HepG2 (cell line): Measurements from ENCODE around the gene NOM1. TPM values are rescaled to one million over a fixed set of nuclear protein-coding genes. Genes with fewer than 3 reads are reported as not detected.

Source experiments
- GTF2F1 ChIP-seq: fragments of 150-350 bp; IDR thresholded peaks from 2 replicates; pipeline ENCODE4 v1.6.1; 2014; ENCODE audit warnings: low read length
- HMG20A ChIP-seq: IDR thresholded peaks from 2 replicates; pipeline ENCODE4 v1.6.1; 2016; ENCODE audit warnings: borderline replicate concordance
- ISL2 ChIP-seq: sonication (generic); formaldehyde crosslinking; IDR thresholded peaks from 2 replicates; pipeline ENCODE4 v1.5.0; 2020; ENCODE audit warnings: missing genetic modification reagents
- JUN ChIP-seq: sonication (generic); formaldehyde crosslinking; IDR thresholded peaks from 2 replicates; pipeline ENCODE4 v1.4.0; 2020; ENCODE audit warnings: mild to moderate bottlenecking, missing genetic modification reagents
- MEF2D ChIP-seq: sonication (generic); formaldehyde crosslinking; IDR thresholded peaks from 2 replicates; pipeline ENCODE4 v1.5.1; 2020; ENCODE audit warnings: mild to moderate bottlenecking, missing genetic modification reagents
- MEIS1 ChIP-seq: sonication (generic); formaldehyde crosslinking; IDR thresholded peaks from 2 replicates; pipeline ENCODE4 v1.9.0; 2021; ENCODE audit warnings: mild to moderate bottlenecking, missing genetic modification reagents, moderate library complexity, borderline replicate concordance
- MXI1 ChIP-seq: IDR thresholded peaks from 3 replicates; pipeline ENCODE4 v1.6.1; 2012; ENCODE audit warnings: low read depth, low read length, inconsistent platforms, borderline replicate concordance
- NFYC ChIP-seq: IDR thresholded peaks from 2 replicates; pipeline ENCODE4 v1.6.1; 2016; ENCODE audit warnings: missing genetic modification reagents, missing compliant biosample characterization
- SP4 ChIP-seq: sonication (generic); formaldehyde crosslinking; IDR thresholded peaks from 2 replicates; pipeline ENCODE4 v1.8.1; 2023; ENCODE audit warnings: mild to moderate bottlenecking, missing genetic modification reagents
- ZBTB7A ChIP-seq: sonication (generic); formaldehyde crosslinking; IDR thresholded peaks from 2 replicates; pipeline ENCODE4 v1.8.0; 2022; ENCODE audit warnings: mild to moderate bottlenecking, missing genetic modification reagents
- ZFP1 ChIP-seq: IDR thresholded peaks from 2 replicates; pipeline ENCODE4 v1.6.1; 2016
- ZKSCAN8 ChIP-seq: IDR thresholded peaks from 2 replicates; pipeline ENCODE4 v1.6.1; 2016; ENCODE audit warnings: borderline replicate concordance, missing genetic modification reagents, missing compliant biosample characterization
- ZNF350 ChIP-seq: sonication (generic); formaldehyde crosslinking; IDR thresholded peaks from 2 replicates; pipeline ENCODE4 v1.4.0; 2020; ENCODE audit warnings: mild to moderate bottlenecking, low read depth, missing genetic modification reagents, borderline replicate concordance
- ZNF713 ChIP-seq: sonication (generic); formaldehyde crosslinking; IDR thresholded peaks from 2 replicates; pipeline ENCODE4 v1.4.0; 2020; ENCODE audit warnings: mild to moderate bottlenecking, missing genetic modification reagents
- polyA plus RNA-seq, 8 experiments: library from polyadenylated mRNA; depleted of rRNA in 3 of 8; stranded (reverse) in 7 of 8; unstranded in 1 of 8; fragments of >200 nt; fragmentation: Illumina TruSeq in 4 of 8; extraction: Trizol in 4 of 8; gene quantifications; 2 replicates each; pipeline versions ENCODE4 v1.2.1 to v1.2.3, GENCODE V29; 2011 to 2016; ENCODE audit warnings: low read depth in 4 of 8, missing spikeins in 1 of 8, mixed read lengths in 1 of 8; ENCODE audit not compliant: insufficient read depth in 1 of 8
- total RNA-seq, 5 experiments: library from RNA; depleted of rRNA; stranded (reverse); fragments of >200 nt; fragmentation: Illumina TruSeq; extraction: Trizol; gene quantifications; 2 replicates each; pipeline ENCODE4 v1.2.3, GENCODE V29; 2016; ENCODE audit warnings: low read depth in 1 of 5
- TF ChIP-seq, protein P1 (sequence below): IDR thresholded peaks from 2 replicates; pipeline ENCODE4 v1.6.1; 2016; ENCODE audit warnings: mild to moderate bottlenecking
- TF ChIP-seq, protein P2 (sequence below): sonication (generic); formaldehyde crosslinking; IDR thresholded peaks from 2 replicates; pipeline ENCODE4 v1.5.0; 2020; ENCODE audit warnings: missing genetic modification reagents
- TF ChIP-seq, protein P3 (sequence below): sonication (generic); formaldehyde crosslinking; IDR thresholded peaks from 2 replicates; pipeline ENCODE4 v1.4.0; 2020; ENCODE audit warnings: mild to moderate bottlenecking, missing genetic modification reagents
- TF ChIP-seq, protein P4 (sequence below): sonication (generic); formaldehyde crosslinking; conservative IDR thresholded peaks from 2 replicates; pipeline ENCODE4 v1.4.0; 2020; ENCODE audit warnings: missing genetic modification reagents

Gene NOM1
- total and polyA plus RNA-seq, 2 of the 13 experiments (the other 11 are each of a cell fraction or from before 2014, with no cell fraction given): 14.2 to 26.2 TPM

DNA sequence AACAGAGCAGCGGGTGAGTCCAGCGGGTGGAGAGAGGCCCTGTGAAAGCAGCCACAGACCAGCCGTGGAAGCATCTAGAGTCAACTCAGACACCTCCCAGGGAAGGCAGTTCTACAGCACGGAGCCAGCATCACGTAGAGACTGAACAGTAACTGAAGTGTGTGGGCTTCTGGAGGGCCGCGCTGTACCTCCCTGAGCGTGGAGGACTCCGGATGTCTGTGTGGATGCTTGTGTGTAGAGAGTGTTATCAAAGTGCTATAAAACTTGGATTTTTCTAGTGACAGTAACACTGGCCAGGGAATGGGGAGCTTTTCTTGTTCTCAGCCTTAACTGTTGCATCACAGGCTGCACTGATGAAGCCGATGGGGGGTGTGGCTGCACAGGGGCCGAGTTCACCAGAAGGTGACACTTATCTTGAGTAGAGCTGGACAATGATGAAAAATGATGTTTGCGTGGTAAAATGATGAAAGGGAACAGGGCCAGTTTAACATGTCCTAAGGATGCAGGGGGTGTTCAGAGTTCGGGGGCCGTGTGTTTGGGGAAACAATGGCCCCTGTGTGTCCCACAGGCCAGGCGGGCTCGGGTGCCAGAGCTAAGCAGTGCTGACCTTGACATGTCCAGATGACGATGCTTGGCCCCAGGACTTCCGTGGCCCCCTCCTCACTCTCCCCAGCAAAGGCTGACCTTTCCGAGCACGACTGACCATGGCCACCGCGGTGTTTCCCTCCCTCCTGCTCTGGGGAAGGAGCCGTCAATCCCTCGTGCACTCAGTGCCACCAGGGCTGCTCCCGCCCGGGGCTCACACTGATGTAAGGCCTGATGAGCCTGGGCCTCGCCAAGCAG, 39.1 kb downstream of the NOM1 start (continued):
- no peak for TF ChIP-seq NFYC (CRISPR knock-in tag)
- 0 out of 2 replicates have a peak, but pooled peaks have one; percentile 42 for TF ChIP-seq SP4 (CRISPR knock-in tag)
- TF ChIP-seq, protein P1, sequence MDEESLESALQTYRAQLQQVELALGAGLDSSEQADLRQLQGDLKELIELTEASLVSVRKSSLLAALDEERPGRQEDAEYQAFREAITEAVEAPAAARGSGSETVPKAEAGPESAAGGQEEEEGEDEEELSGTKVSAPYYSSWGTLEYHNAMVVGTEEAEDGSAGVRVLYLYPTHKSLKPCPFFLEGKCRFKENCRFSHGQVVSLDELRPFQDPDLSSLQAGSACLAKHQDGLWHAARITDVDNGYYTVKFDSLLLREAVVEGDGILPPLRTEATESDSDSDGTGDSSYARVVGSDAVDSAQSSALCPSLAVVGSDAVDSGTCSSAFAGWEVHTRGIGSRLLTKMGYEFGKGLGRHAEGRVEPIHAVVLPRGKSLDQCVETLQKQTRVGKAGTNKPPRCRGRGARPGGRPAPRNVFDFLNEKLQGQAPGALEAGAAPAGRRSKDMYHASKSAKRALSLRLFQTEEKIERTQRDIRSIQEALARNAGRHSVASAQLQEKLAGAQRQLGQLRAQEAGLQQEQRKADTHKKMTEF (CRISPR knock-in tag): peak; percentile 74
- 0 out of 2 replicates have a peak, but pooled peaks have one; percentile 31 for TF ChIP-seq ZFP1
- TF ChIP-seq GTF2F1: no peak
- no peak for TF ChIP-seq ZNF713 (CRISPR knock-in tag)
- 0 out of 2 replicates have a peak, but pooled peaks have one; percentile 17 for TF ChIP-seq ZKSCAN8
- TF ChIP-seq, protein P2, sequence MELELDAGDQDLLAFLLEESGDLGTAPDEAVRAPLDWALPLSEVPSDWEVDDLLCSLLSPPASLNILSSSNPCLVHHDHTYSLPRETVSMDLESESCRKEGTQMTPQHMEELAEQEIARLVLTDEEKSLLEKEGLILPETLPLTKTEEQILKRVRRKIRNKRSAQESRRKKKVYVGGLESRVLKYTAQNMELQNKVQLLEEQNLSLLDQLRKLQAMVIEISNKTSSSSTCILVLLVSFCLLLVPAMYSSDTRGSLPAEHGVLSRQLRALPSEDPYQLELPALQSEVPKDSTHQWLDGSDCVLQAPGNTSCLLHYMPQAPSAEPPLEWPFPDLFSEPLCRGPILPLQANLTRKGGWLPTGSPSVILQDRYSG (CRISPR knock-in tag): no peak
- no peak for TF ChIP-seq MXI1
- peak; percentile 35; the same call in 1 of the 2 replicates for TF ChIP-seq MEF2D
- TF ChIP-seq, protein P3, sequence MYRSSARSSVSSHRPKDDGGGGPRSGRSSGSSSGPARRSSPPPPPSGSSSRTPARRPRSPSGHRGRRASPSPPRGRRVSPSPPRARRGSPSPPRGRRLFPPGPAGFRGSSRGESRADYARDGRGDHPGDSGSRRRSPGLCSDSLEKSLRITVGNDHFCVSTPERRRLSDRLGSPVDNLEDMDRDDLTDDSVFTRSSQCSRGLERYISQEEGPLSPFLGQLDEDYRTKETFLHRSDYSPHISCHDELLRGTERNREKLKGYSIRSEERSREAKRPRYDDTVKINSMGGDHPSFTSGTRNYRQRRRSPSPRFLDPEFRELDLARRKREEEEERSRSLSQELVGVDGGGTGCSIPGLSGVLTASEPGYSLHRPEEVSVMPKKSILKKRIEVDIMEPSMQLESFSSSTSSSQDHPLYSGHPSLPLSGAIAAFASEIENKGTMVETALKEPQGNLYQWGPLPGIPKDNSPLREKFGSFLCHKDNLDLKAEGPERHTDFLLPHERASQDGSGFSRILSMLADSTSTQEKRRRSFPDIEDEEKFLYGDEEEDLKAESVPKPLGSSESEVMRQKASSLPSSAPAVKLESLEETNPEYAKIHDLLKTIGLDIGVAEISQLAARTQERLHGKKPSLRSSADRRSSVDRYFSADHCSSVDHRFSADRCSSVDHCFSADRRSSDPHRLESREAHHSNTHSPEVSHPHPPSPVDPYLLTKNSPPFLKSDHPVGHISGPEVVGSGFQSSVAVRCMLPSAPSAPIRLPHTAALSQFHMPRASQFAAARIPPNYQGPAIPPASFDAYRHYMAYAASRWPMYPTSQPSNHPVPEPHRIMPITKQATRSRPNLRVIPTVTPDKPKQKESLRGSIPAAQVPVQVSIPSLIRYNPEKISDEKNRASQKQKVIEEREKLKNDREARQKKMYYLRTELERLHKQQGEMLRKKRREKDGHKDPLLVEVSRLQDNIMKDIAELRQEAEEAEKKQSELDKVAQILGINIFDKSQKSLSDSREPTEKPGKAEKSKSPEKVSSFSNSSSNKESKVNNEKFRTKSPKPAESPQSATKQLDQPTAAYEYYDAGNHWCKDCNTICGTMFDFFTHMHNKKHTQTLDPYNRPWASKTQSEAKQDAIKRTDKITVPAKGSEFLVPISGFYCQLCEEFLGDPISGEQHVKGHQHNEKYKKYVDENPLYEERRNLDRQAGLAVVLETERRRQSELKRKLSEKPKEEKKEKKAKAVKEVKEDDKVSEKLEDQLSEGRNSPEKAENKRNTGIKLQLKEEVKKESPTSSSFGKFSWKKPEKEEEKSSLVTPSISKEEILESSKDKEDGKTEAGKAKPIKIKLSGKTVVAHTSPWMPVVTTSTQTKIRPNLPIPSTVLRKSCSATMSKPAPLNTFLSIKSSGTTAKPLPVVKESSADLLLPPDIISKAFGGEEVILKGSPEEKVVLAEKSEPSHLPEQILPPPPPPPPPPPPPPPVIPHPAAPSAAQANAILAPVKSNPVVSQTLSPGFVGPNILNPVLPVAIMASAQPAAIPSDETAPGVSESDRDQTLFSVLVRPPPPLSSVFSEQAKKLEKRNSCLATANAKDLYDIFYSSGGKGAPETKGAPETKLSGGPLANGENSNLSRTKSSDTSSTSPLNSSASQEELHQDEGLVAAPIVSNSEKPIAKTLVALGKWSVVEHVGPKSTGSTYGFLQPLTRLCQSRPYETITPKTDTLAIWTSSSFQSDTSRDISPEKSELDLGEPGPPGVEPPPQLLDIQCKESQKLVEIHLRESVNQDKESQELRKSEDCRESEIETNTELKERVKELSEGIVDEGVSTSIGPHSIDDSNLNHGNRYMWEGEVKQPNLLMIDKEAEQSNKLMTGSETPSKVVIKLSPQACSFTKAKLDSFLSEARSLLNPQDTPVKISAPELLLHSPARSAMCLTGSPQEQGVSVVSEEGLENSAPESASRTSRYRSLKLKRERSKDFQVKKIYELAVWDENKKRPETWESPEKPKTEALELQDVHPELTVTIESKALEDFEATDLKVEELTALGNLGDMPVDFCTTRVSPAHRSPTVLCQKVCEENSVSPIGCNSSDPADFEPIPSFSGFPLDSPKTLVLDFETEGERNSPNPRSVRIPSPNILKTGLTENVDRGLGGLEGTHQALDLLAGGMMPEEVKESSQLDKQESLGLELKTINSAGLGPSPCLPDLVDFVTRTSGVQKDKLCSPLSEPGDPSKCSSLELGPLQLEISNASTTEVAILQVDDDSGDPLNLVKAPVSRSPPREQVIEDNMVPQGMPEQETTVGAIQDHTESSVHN: 0 out of 2 replicates have a peak, but pooled peaks have one; percentile 33
- peak; percentile 88; the same call in 1 of the 2 replicates for TF ChIP-seq MEIS1
- TF ChIP-seq, protein P4, sequence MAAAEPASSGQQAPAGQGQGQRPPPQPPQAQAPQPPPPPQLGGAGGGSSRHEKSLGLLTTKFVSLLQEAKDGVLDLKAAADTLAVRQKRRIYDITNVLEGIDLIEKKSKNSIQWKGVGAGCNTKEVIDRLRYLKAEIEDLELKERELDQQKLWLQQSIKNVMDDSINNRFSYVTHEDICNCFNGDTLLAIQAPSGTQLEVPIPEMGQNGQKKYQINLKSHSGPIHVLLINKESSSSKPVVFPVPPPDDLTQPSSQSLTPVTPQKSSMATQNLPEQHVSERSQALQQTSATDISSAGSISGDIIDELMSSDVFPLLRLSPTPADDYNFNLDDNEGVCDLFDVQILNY (CRISPR knock-in tag): 0 out of 2 replicates have a peak, but pooled peaks have one; percentile 15
- TF ChIP-seq ISL2: peak; percentile 86
- TF ChIP-seq ZNF350 (CRISPR knock-in tag): peak; percentile 63; the same call in 1 of the 2 replicates
- TF ChIP-seq ZBTB7A (CRISPR knock-in tag): peak; percentile 88; the same call in 1 of the 2 replicates
- TF ChIP-seq JUN (CRISPR knock-in tag): 0 out of 2 replicates have a peak, but pooled peaks have one; percentile 39
- peak; percentile 67 for TF ChIP-seq HMG20A (CRISPR knock-in tag)
